Embryonic facial prominence (tissue), 1 donor: Measurements from ENCODE around the gene AGAP1.

Source experiments
- DNase-seq: peaks from one replicate; pipeline ENCODE4 v3.0.0-alpha.2; 2016; ENCODE audit errors: extremely low spot score

AGAP1 gene

GRCh38 chr2:235992024-235992423 lies 498.2 kb downstream of the AGAP1 start:
- no peak for DNase-seq

- DNase-seq = no peak
Measured at GRCh38 chr2:235996419-235996818, 502.6 kb downstream of the AGAP1 start.

GRCh38 chr2:235999011-235999410 lies 505.2 kb downstream of the AGAP1 start:
- no peak for DNase-seq

- DNase-seq = no peak
Measured at GRCh38 chr2:236001166-236001828, 507.5 kb downstream of the AGAP1 start.

GRCh38 chr2:236001854-236002253 lies 508.0 kb downstream of the AGAP1 start:
- DNase-seq = no peak

- DNase-seq = no peak
Measured at GRCh38 chr2:236008006-236008405, 514.2 kb downstream of the AGAP1 start.

DNA sequence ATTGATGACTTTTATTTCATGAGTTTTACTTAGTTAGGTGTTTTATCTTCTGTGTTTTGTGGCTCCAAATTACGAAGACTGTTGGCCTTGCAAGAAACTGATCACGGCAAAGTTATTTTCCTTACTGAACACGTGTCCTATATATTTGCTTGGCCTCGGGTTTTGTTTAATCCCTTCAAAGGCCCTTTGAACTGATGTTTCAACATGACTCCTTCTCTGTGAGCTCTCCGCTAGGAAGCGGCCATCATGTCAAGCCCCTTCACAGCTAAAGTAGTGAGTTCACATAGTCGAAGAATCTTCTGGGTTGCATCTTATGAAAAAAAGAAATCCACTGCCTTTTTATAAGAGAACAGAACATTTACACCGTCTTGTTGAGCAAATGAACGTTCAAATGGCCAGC lies 515.0 kb downstream of the AGAP1 start:
- DNase-seq = no peak

- no peak for DNase-seq
Measured at GRCh38 chr2:236010920-236011685, 517.3 kb downstream of the AGAP1 start.

GRCh38 chr2:236012155-236012554 lies 518.3 kb downstream of the AGAP1 start:
- DNase-seq = no peak

DNA sequence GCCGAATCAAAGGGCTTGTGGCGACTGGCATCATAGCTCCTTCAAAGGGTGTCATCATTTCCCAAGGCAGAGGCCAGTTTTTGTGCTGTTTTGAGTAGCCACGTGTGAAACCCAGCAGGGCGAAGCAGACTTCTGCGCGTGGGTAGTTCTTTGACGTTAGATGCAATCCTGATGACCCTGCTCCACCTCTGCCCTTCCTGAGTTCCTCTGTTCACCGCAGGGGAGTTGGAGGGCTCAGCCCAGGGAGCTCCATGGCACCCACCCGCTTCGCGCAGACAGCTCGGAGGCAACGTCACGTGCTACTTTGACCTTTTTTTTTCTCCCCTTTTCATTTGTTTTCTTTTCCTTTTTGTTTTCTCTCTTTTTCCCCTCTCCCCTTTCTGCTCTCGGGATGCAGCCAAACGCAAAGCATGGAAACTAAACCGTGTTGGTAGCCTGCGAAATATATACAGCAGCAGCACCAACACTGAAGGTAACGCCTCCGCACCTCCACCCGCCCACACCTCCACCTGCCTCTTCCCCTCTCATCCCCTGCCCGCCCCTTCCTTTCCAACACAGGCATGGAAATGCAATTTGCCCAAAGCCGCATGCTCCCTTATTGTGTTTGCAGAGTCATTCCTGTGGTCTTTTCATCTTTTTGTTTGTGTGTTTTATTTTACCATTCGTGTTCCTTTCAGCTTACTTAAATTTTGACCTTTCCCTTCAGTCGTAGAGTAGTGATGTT lies 520.7 kb downstream of the AGAP1 start:
- no peak for DNase-seq

GRCh38 chr2:236015171-236015570 lies 521.3 kb downstream of the AGAP1 start:
- no peak for DNase-seq

DNA sequence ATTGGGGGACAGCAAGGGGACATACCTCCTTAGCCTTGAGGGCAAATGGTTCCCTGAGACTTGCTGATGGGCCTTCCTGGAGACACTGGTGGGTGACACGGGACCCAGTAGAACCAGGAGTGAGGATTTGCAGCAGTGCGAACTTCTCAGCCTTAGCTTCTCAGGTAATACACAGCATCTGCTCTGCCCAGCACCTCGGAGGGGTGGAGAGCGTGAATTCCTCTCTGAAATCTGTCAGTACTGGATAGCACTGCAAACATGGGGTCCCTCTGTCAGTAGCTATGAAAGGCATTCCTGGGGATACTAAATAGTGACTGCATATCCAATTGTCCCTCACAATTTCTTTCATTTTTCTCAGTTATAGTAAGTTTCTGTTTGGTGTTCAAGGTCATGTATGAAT lies 522.7 kb downstream of the AGAP1 start:
- DNase-seq = no peak

DNA sequence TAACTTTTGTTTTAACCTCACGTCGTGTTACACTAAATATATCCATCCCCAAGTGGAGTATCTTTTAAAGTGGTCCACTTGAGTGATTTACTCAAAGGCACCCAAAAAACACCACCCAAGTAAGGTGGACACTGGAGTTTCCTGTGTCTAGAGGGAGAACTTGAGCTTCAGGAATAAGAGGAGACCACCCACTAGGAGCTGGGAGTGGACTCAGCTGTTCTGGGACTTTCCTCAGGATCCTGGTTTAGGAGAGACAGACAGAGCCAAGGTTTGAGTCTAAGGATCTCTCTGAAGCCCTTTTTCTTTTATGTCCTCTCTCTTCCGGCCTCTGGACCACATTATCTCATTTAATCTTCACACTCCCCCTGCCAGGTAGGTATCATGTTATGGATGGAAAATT lies 523.6 kb downstream of the AGAP1 start:
- no peak for DNase-seq

DNA sequence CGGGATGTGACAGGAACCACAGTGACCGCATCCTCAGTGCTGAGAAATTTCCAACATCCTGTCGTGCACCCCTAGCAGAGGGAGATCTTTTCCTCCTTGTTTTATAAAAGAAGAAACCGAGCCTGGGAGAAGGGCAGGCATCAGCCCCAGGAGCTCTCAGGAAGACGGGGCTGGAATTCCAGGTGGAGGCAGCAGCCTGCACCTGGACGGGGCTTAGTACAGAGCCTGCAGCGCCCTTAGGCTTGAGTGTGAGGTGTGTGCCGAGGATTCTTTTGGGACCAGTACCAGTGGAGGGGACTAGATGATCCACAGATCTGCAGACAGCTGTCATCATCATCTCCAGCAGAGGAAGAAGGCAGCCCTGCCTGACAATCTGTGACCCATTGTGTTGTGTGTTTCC lies 525.6 kb downstream of the AGAP1 start:
- DNase-seq = no peak

DNA sequence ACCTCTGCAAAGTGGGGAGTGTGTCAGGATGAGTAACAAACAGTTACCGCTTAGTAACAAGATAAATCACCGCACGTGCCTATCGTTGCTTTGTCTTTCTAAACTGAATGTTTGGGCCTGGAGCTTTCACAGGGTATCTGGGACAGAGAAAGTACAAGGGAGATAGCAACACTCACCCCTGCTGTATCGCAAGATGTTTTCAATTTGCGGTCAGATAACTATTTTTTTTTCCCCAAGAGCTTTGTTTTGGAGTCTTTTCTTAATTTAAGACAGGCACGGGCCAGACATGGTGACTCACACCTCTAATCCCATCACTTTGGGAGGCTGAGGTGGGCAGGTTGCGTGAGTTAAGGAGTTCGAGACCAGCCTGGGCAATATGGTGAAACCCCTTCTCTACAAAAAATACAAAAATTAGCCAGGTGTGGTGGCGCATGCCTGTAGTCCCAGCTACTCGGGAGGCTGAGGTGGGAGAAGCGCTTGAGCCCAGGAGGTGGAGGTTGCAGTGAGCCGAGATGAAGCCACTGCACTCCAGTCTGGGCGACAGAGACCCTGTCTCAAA lies 527.7 kb downstream of the AGAP1 start:
- DNase-seq = no peak

DNA sequence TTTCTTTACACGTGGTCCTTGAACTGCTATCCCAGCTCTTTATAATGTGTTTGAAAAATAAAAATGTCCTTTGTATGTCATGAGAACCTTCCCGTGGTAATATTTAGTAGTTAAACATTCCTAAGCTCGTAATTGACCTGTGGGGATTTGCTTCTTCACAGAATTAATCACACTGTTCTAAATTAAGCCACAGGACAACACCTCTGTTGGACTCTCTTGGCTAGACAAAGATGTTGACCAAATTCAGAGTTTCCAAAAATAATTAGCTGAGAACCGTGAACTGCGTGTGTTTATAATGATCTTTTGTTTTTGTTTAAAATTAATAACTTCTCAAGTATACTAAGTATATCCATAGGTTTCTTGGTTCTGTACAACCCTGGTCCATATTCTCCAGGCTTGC lies 528.3 kb downstream of the AGAP1 start:
- no peak for DNase-seq

- no peak for DNase-seq
Measured at GRCh38 chr2:236025892-236026291, 532.0 kb downstream of the AGAP1 start.

GRCh38 chr2:236026841-236027240 lies 533.0 kb downstream of the AGAP1 start:
- peak; percentile 58 for DNase-seq

DNA sequence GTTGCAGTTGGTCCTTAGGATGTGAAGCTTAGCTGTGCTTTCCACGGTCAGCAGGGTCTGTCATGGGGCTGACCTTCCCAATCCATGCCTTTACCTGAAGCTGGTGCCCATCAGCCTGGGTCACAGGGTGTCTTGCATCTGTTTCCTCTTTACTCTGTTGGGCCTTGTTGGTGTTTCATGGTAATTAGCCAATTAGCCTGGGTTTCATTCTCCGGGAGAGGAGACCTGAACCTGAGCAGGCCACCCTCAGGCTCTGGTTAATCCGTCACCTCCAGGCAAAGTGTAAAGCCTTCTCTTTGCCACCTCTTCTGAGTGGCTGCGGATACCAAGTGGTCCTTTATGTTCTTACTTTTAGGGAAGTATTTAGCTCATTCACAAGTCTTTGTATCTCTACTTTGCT lies 534.2 kb downstream of the AGAP1 start:
- DNase-seq = no peak

DNA sequence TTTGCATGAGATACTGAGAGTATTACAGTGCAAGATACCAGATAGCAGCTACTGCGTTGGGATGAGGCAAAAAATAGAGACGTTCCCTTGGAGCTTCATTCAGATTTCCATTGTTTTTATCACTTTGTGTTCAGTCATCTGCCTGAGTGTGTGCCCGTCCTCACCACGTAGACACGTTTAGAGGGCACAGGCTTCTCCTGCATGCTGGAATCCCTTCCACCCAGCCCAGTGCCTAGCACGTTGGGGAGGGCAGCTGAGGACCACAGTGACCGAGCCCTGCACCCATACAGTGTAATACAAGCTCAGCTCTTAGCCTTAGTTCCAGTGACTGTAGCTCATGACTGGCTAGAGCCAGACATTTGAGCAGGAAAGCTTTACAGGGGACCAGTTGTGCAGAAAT lies 539.6 kb downstream of the AGAP1 start:
- DNase-seq = no peak

- no peak for DNase-seq
Measured at GRCh38 chr2:236034974-236035373, 541.1 kb downstream of the AGAP1 start.

- DNase-seq = no peak
Measured at GRCh38 chr2:236036045-236036444, 542.2 kb downstream of the AGAP1 start.

- DNase-seq = no peak
Measured at GRCh38 chr2:236038096-236038495, 544.3 kb downstream of the AGAP1 start.
